IMR-90 (cell line): ENCODE data around the gene SLC4A5. TPM values are rescaled to one million over a fixed set of nuclear protein-coding genes. Genes with fewer than 3 reads are reported as not detected.

Source experiments
- ATAC-seq: fragments of 200-7000 bp; cut with Tn5 transposase; 2 replicates; pipeline ENCODE4 v1.9.1; 2020; ENCODE audit warnings: low read depth, mild to moderate bottlenecking, moderate library complexity
- BruUV-seq: library from RNA; stranded (reverse); fragments of 400-500 nt; replicated peaks from 2 replicates; lab custom pipeline; 2021; lab: Mats Ljungman, UMichigan
- CTCF ChIA-PET: fragments of 300-600 bp; formaldehyde crosslinking; extraction: SDS; loops from one replicate; lab custom pipeline; 2021; ENCODE audit warnings: antibody characterized with exemption; lab: Yijun Ruan, JAX
- POLR2A ChIA-PET: fragments of 300-600 bp; sonication (Branson Sonifier 250); formaldehyde crosslinking; loops from one replicate; lab custom pipeline; 2022; ENCODE audit warnings: antibody characterized with exemption; ENCODE audit not compliant: unreplicated experiment; lab: Charles Lee
- DNase-seq: peaks from one replicate; pipeline ENCODE4 v3.0.0; 2013
- H2AFZ ChIP-seq: replicated peaks from 2 replicates; pipeline ENCODE3; 2013; ENCODE audit warnings: low read length, mild to moderate bottlenecking; ENCODE audit not compliant: poor library complexity
- H2AK5ac ChIP-seq: 2 replicates; pipeline ENCODE4 v1.6.1; 2013; ENCODE audit warnings: low read depth, low read length, inconsistent platforms
- H2AK9ac ChIP-seq: replicated peaks from 2 replicates; pipeline ENCODE3; 2013; ENCODE audit warnings: mild to moderate bottlenecking, low read depth, low read length, moderate library complexity; ENCODE audit not compliant: poor library complexity
- H2BK120ac ChIP-seq: 2 replicates; pipeline ENCODE4 v1.6.1; 2013; ENCODE audit warnings: low read depth, low read length, inconsistent platforms
- H2BK15ac ChIP-seq: 3 replicates; pipeline ENCODE4 v1.6.1; 2013; ENCODE audit warnings: low read depth, low read length, inconsistent platforms
- H2BK20ac ChIP-seq: 2 replicates; pipeline ENCODE4 v1.6.1; 2013; ENCODE audit warnings: low read depth, mild to moderate bottlenecking, inconsistent platforms, low read length, moderate library complexity
- H2BK5ac ChIP-seq: 2 replicates; pipeline ENCODE4 v1.6.1; 2013; ENCODE audit warnings: mild to moderate bottlenecking, low read depth, low read length, inconsistent platforms; ENCODE audit not compliant: poor library complexity, severe bottlenecking
- H3K14ac ChIP-seq: replicated peaks from 2 replicates; pipeline ENCODE4 v1.6.1; 2013; ENCODE audit warnings: low read depth, low read length, inconsistent platforms
- H3K18ac ChIP-seq: 2 replicates; pipeline ENCODE4 v1.6.1; 2013; ENCODE audit warnings: low read depth, low read length, control low read depth
- H3K23ac ChIP-seq: 2 replicates; pipeline ENCODE4 v1.6.1; 2013; ENCODE audit warnings: low read depth, low read length, inconsistent platforms
- H3K27ac ChIP-seq: 2 replicates; pipeline ENCODE4 v1.5.1; 2013; ENCODE audit warnings: mild to moderate bottlenecking, control low read depth, low read length; ENCODE audit not compliant: insufficient read depth
- H3K27me3 ChIP-seq: 2 replicates; pipeline ENCODE4 v1.6.1; 2013; ENCODE audit warnings: low read length; ENCODE audit not compliant: control insufficient read depth, insufficient read depth
- H3K36me3 ChIP-seq: 2 replicates; pipeline ENCODE4 v1.6.1; 2013; ENCODE audit warnings: low read length, mixed read lengths; ENCODE audit not compliant: control insufficient read depth, insufficient read depth
- H3K4ac ChIP-seq: 2 replicates; pipeline ENCODE4 v1.6.1; 2013; ENCODE audit warnings: low read depth, low read length, inconsistent platforms
- H3K4me1 ChIP-seq: 2 replicates; pipeline ENCODE4 v1.6.1; 2013; ENCODE audit warnings: low read length, mixed read lengths; ENCODE audit not compliant: control insufficient read depth, insufficient read depth
- H3K4me2 ChIP-seq: 2 replicates; pipeline ENCODE4 v1.6.1; 2013; ENCODE audit warnings: low read depth, mild to moderate bottlenecking, control low read depth, low read length, moderate library complexity
- H3K4me3 ChIP-seq: 2 replicates; pipeline ENCODE4 v1.5.1; 2013; ENCODE audit warnings: low read depth, mild to moderate bottlenecking, control low read depth, low read length, moderate library complexity; ENCODE audit not compliant: insufficient read depth
- H3K56ac ChIP-seq: 2 replicates; pipeline ENCODE4 v1.6.1; 2013; ENCODE audit warnings: low read length, inconsistent platforms; ENCODE audit not compliant: insufficient read depth; ENCODE audit errors: extremely low read depth
- H3K79me1 ChIP-seq, 2 experiments: 2 replicates each; pipeline ENCODE4 v1.6.1; 2013; ENCODE audit warnings: low read length in 2 of 2, inconsistent platforms in 1 of 2, low read depth in 1 of 2
- H3K9ac ChIP-seq: 2 replicates; pipeline ENCODE4 v1.6.1; 2013; ENCODE audit warnings: low read depth, low read length, control low read depth
- H3K9me1 ChIP-seq: 2 replicates; pipeline ENCODE4 v1.6.1; 2013; ENCODE audit warnings: low read length, inconsistent platforms; ENCODE audit not compliant: insufficient read depth
- H3K9me3 ChIP-seq: 2 replicates; pipeline ENCODE4 v1.6.1; 2013; ENCODE audit warnings: low read length; ENCODE audit not compliant: control insufficient read depth, insufficient read depth
- H4K20me1 ChIP-seq: 2 replicates; pipeline ENCODE4 v1.6.1; 2013; ENCODE audit warnings: low read length, inconsistent platforms; ENCODE audit not compliant: insufficient read depth
- H4K5ac ChIP-seq: 2 replicates; pipeline ENCODE4 v1.6.1; 2013; ENCODE audit warnings: mild to moderate bottlenecking, low read depth, low read length, control low read depth
- H4K8ac ChIP-seq, 2 experiments: 2 replicates each; pipeline ENCODE4 v1.6.1; 2013; ENCODE audit warnings: low read depth in 2 of 2, low read length in 2 of 2, control low read depth in 1 of 2, inconsistent platforms in 1 of 2
- H4K91ac ChIP-seq: 2 replicates; pipeline ENCODE4 v1.6.1; 2013; ENCODE audit warnings: low read depth, low read length, inconsistent platforms; ENCODE audit not compliant: insufficient read depth
- CEBPB ChIP-seq: IDR thresholded peaks from 2 replicates; pipeline ENCODE4 v1.6.1; 2012; ENCODE audit warnings: low read depth, low read length, improper control_type of control experiment
- FOS ChIP-seq: fragments of 150-350 bp; IDR thresholded peaks from 2 replicates; pipeline ENCODE4 v1.6.1; 2016; ENCODE audit warnings: low read depth, low read length
- MAFK ChIP-seq: IDR thresholded peaks from 2 replicates; pipeline ENCODE4 v1.6.1; 2012; ENCODE audit warnings: low read depth, low read length, improper control_type of control experiment
- NFE2L2 ChIP-seq: fragments of 150-350 bp; IDR thresholded peaks from 2 replicates; pipeline ENCODE4 v1.6.1; 2016; ENCODE audit warnings: low read depth, mild to moderate bottlenecking, low read length
- RCOR1 ChIP-seq: IDR thresholded peaks from 2 replicates; pipeline ENCODE4 v1.6.1; 2012; ENCODE audit warnings: mild to moderate bottlenecking, low read length, improper control_type of control experiment; ENCODE audit not compliant: insufficient replicate concordance
- RFX5 ChIP-seq: IDR thresholded peaks from 2 replicates; pipeline ENCODE4 v1.8.0; 2012; ENCODE audit warnings: low read depth, mild to moderate bottlenecking, low read length, moderate library complexity
- WGBS, 2 experiments: methylation state at CpG; one replicate each; pipeline versions ENCODE4 v1.1.5 to v1.1.7; 2013; ENCODE audit warnings: missing lambda C conversion rate in 2 of 2; ENCODE audit not compliant: insufficient read length in 1 of 2; ENCODE audit errors: extremely low coverage in 2 of 2; 5-methylcytosine and 5-hydroxymethylcytosine counted together
- dilution Hi-C: fragments of 300-500 bp; cut with HindIII; formaldehyde crosslinking; loops from one replicate; pipeline ENCODE4 v1.14.3; 2018; ENCODE audit warnings: low sequenced_read_pairs; ENCODE audit not compliant: unreplicated experiment
- in situ Hi-C: fragments of 300-500 bp; cut with MboI; formaldehyde crosslinking; loops from 3 replicates; pipeline ENCODE4 v1.14.3; 2019; ENCODE audit warnings: low sequenced_read_pairs, inconsistent platforms, mixed read lengths
- intact Hi-C: fragments of 100-400 bp; cut with micrococcal nuclease; formaldehyde crosslinking; loops from 2 replicates; pipeline ENCODE4 v1.10.0; 2022
- polyA plus RNA-seq, 3 experiments: library from polyadenylated mRNA; depleted of rRNA; stranded (reverse); fragments of >200 nt; gene quantifications; 2 replicates each; pipeline ENCODE4 v1.2.3, GENCODE V29; 2012; ENCODE audit warnings: low replicate concordance in 1 of 3
- total RNA-seq: library from RNA; depleted of rRNA; stranded (reverse); fragments of >200 nt; gene quantifications from 2 replicates; pipeline ENCODE4 v1.2.3, GENCODE V29; 2012
- TF ChIP-seq, protein P1 (sequence below): fragments of 150-350 bp; IDR thresholded peaks from 2 replicates; pipeline ENCODE4 v1.6.1; 2016; ENCODE audit warnings: low read depth, mild to moderate bottlenecking, low read length, moderate library complexity, borderline replicate concordance
- TF ChIP-seq, protein P2 (sequence below): conservative IDR thresholded peaks from 2 replicates; pipeline ENCODE4 v1.5.1; 2012; ENCODE audit warnings: mild to moderate bottlenecking, low read depth, low read length, improper control_type of control experiment

SLC4A5 gene
- total and polyA plus RNA-seq, 2 of the 4 experiments (the other 2 are of a cell fraction): 0.18 to 0.22 TPM

DNA sequence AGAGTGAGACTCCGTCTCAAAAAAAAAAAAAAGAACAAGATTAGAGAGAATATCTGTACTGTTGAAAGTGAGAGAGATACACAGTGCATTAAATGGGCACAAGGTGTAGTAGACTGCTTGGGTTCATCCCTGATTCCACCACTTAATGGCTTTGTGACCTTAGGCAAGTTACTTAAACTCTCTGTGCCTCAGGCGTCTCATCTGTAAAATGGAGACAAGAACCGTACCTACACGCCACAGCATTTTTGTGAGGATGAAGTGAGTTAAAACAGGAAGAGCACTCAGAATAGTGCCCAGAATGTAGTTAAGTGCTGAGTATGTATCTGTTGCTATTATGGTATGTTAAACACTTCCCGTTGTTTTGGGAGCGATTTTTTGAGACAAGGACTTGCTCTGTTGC, 80.5 kb downstream of the SLC4A5 start:
- Histone ChIP-seq H2BK120ac (no peak overlapping the region), H3K4me1 (no peaks in the 10 kb centered on the region), H4K20me1 (no peaks in the 10 kb centered on the region), H3K36me3 (no peaks in the 10 kb centered on the region), H3K4me3 (no peak overlapping the region), H3K23ac (no peak overlapping the region), H2BK5ac (no peak overlapping the region), H3K56ac (no peak overlapping the region), H3K4ac (no peak overlapping the region), H2BK20ac (no peak overlapping the region), H3K27me3 (peaks cover 31% of the 10 kb centered on the region), H3K4me2 (no peak overlapping the region), H4K91ac (no peak overlapping the region), H4K5ac (no peak overlapping the region), H2AFZ (no peak overlapping the region), H2AK9ac (no peak overlapping the region), H2AK5ac (no peak overlapping the region), H3K9me1 (no peaks in the 10 kb centered on the region), H3K79me1 (no peaks in the 10 kb centered on the region), H3K18ac (no peak overlapping the region), H2BK15ac (no peak overlapping the region), H4K8ac (no peak overlapping the region), H3K27ac (no peak overlapping the region), H3K14ac (no peak overlapping the region), H3K9ac (no peak overlapping the region), H3K9me3 (no peaks in the 10 kb centered on the region)
- DNase-seq (no peak), ATAC-seq (no peak)
- in situ Hi-C loops: no loop called here
- intact Hi-C loops: no loop called here
- ChIA-PET CTCF (no interaction called here), POLR2A (no interaction called here)
- BruUV-seq: no TSS peak
- WGBS, 2 experiments: 90% methylated on average over 3 of the region's 6 CpGs; no CpG with 5 or more reads in 1 of the 2 experiments
- dilution Hi-C loops: no loop called here
- TF ChIP-seq CEBPB: no peak
- no peak for TF ChIP-seq MAFK
- TF ChIP-seq, protein P1, sequence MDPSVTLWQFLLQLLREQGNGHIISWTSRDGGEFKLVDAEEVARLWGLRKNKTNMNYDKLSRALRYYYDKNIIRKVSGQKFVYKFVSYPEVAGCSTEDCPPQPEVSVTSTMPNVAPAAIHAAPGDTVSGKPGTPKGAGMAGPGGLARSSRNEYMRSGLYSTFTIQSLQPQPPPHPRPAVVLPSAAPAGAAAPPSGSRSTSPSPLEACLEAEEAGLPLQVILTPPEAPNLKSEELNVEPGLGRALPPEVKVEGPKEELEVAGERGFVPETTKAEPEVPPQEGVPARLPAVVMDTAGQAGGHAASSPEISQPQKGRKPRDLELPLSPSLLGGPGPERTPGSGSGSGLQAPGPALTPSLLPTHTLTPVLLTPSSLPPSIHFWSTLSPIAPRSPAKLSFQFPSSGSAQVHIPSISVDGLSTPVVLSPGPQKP: no peak
- TF ChIP-seq, protein P2, sequence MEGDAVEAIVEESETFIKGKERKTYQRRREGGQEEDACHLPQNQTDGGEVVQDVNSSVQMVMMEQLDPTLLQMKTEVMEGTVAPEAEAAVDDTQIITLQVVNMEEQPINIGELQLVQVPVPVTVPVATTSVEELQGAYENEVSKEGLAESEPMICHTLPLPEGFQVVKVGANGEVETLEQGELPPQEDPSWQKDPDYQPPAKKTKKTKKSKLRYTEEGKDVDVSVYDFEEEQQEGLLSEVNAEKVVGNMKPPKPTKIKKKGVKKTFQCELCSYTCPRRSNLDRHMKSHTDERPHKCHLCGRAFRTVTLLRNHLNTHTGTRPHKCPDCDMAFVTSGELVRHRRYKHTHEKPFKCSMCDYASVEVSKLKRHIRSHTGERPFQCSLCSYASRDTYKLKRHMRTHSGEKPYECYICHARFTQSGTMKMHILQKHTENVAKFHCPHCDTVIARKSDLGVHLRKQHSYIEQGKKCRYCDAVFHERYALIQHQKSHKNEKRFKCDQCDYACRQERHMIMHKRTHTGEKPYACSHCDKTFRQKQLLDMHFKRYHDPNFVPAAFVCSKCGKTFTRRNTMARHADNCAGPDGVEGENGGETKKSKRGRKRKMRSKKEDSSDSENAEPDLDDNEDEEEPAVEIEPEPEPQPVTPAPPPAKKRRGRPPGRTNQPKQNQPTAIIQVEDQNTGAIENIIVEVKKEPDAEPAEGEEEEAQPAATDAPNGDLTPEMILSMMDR: no peak
- TF ChIP-seq FOS: no peak
- no peak for TF ChIP-seq RFX5
- no peak for TF ChIP-seq NFE2L2
- no peak for TF ChIP-seq RCOR1
